ENCODE measurements around the gene SUCLG2.

- TF ChIP-seq CTCF (conservative IDR thresholded peaks at IDR 0.05; ENCODE audit: low read length) (no peak), EZH2phosphoT487 (IDR thresholded peaks at IDR 0.05; ENCODE audit: borderline replicate concordance, low read depth, low read length) (no peak)
Measured at GRCh38 chr3:67463656-67464055, 190.8 kb downstream of the SUCLG2 start.

All from OCI-LY7 (cell line).